ENCODE data around the gene LBP. TPM values are rescaled to one million over a fixed set of nuclear protein-coding genes. Genes with fewer than 3 reads are reported as not detected.

The LBP gene
- total RNA-seq, 4 donors from 2014 or later = 1.4 to 17.9 (median 6.5) TPM

GRCh38 chr20:38324159-38324558, 22.1 kb upstream of the LBP start:
- intact Hi-C loops (cut with DNase I; ENCODE audit: low total_unique reads) = loop anchor here (5.0 kb wide), 2 partner anchors 97 to 267 kb away; no protein-coding TSS in a partner anchor
- H3K4me3 ChIP-seq = no peak overlapping the region
- no peak overlapping the region for H3K27ac ChIP-seq
- no peaks in the 10 kb centered on the region for H3K27me3 ChIP-seq
- TF ChIP-seq POLR2A (IDR thresholded peaks at IDR 0.05) = no peak
- TF ChIP-seq CTCF (IDR thresholded peaks at IDR 0.05 in 4 of 5, conservative IDR thresholded peaks at IDR 0.05 in 1 of 5) = no peak
- no peak for DNase-seq
- in situ Hi-C loops (cut with MboI; ENCODE audit: low sequenced_read_pairs in 4 of 4) = no loop called here
- H3K9me3 ChIP-seq = no peaks in the 10 kb centered on the region
- H3K4me1 ChIP-seq = no peaks in the 10 kb centered on the region
- no peaks in the 10 kb centered on the region for H3K36me3 ChIP-seq
- no peak for ATAC-seq

GRCh38 chr20:38325167-38325566, 21.1 kb upstream of the LBP start:
- no peaks in the 10 kb centered on the region for H3K36me3 ChIP-seq
- H3K9me3 ChIP-seq = no peaks in the 10 kb centered on the region
- intact Hi-C loops (cut with DNase I; ENCODE audit: low total_unique reads) (no loop called here), in situ Hi-C loops (cut with MboI; ENCODE audit: low sequenced_read_pairs in 4 of 4) (loop anchor here in 1 of 4 donors (25.0 kb wide), 1 partner anchor 263 kb away; no protein-coding TSS in a partner anchor)
- no peak overlapping the region for H3K4me3 ChIP-seq
- no peaks in the 10 kb centered on the region for H3K27me3 ChIP-seq
- H3K4me1 ChIP-seq = no peaks in the 10 kb centered on the region
- H3K27ac ChIP-seq = no peak overlapping the region
- ATAC-seq (no peak), DNase-seq (no peak)
- TF ChIP-seq CTCF (IDR thresholded peaks at IDR 0.05 in 4 of 5, conservative IDR thresholded peaks at IDR 0.05 in 1 of 5) (no peak), POLR2A (IDR thresholded peaks at IDR 0.05) (no peak)

- intact Hi-C loops (cut with DNase I; ENCODE audit: low total_unique reads) (no loop called here), in situ Hi-C loops (cut with MboI; ENCODE audit: low sequenced_read_pairs in 4 of 4) (loop anchor here in 1 of 4 donors (25.0 kb wide), 1 partner anchor 264 kb away; no protein-coding TSS in a partner anchor)
- H3K27ac ChIP-seq = no peak overlapping the region
- H3K27me3 ChIP-seq = no peaks in the 10 kb centered on the region
- H3K4me3 ChIP-seq = no peak overlapping the region
- no peaks in the 10 kb centered on the region for H3K36me3 ChIP-seq
- ATAC-seq (no peak), DNase-seq (no peak)
- H3K9me3 ChIP-seq = no peaks in the 10 kb centered on the region
- TF ChIP-seq POLR2A (IDR thresholded peaks at IDR 0.05) (no peak), CTCF (IDR thresholded peaks at IDR 0.05 in 4 of 5, conservative IDR thresholded peaks at IDR 0.05 in 1 of 5) (no peak)
- no peaks in the 10 kb centered on the region for H3K4me1 ChIP-seq
Observed at GRCh38 chr20:38325905-38326304, 20.4 kb upstream of the LBP start.

- H3K9me3 ChIP-seq = no peaks in the 10 kb centered on the region
- in situ Hi-C loops (cut with MboI; ENCODE audit: low sequenced_read_pairs in 4 of 4) = loop anchor here in 1 of 4 donors (25.0 kb wide), 1 partner anchor 264 kb away; no protein-coding TSS in a partner anchor
- ATAC-seq = no peak
- no peaks in the 10 kb centered on the region for H3K4me1 ChIP-seq
- no peaks in the 10 kb centered on the region for H3K36me3 ChIP-seq
- intact Hi-C loops (cut with DNase I; ENCODE audit: low total_unique reads) = no loop called here
- no peaks in the 10 kb centered on the region for H3K27me3 ChIP-seq
- no peak overlapping the region for H3K27ac ChIP-seq
- TF ChIP-seq CTCF (IDR thresholded peaks at IDR 0.05 in 4 of 5, conservative IDR thresholded peaks at IDR 0.05 in 1 of 5) (no peak), POLR2A (IDR thresholded peaks at IDR 0.05) (no peak)
- DNase-seq = no peak
- no peak overlapping the region for H3K4me3 ChIP-seq
Observed at GRCh38 chr20:38326309-38326708, 20.0 kb upstream of the LBP start.

DNA sequence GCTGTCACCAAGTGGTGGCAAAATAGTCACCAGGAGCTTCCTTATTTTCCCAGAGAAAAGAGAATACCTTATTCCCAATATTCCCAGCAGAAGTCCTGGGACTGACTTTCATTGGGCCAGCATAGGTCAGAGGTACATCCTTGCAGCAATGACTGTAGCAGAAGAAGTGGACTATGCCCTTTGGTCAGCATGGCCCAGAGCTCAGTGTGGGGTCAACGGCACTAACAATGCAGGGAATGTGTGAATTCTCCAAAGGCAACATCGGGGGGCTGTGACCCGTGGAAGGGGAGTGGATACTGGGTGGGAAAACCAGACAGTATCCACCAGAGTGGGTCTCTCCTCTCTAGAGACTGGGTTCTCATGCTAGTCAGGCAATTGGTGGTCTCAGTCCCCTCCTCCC, 15.6 kb upstream of the LBP start:
- DNase-seq = no peak
- in situ Hi-C loops (cut with MboI; ENCODE audit: low sequenced_read_pairs in 4 of 4) = loop anchor here in 1 of 4 donors (25.0 kb wide), 1 partner anchor 268 kb away; no protein-coding TSS in a partner anchor
- TF ChIP-seq POLR2A (IDR thresholded peaks at IDR 0.05) = no peak
- no peak for TF ChIP-seq CTCF (IDR thresholded peaks at IDR 0.05 in 4 of 5, conservative IDR thresholded peaks at IDR 0.05 in 1 of 5)
- Histone ChIP-seq H3K36me3 (no peaks in the 10 kb centered on the region), H3K4me3 (no peak overlapping the region), H3K27me3 (no peaks in the 10 kb centered on the region), H3K4me1 (no peaks in the 10 kb centered on the region), H3K27ac (no peak overlapping the region), H3K9me3 (no peaks in the 10 kb centered on the region)
- intact Hi-C loops (cut with DNase I; ENCODE audit: low total_unique reads) = no loop called here
- ATAC-seq = no peak

Data from gastrocnemius medialis (tissue), 4 donors.